NCI-H187 (cell line): ENCODE data around the gene CYP19A1.
"Not testable (repeated sequence)": the region's sequence is repeated elsewhere in the genome, so short reads cannot be mapped to it uniquely, and the experiment has no call there.

ENCODE experiments used
- DNase-seq, 2 experiments: peaks; one replicate each; lab custom pipeline; 2025; lab: John Stamatoyannopoulos, UW

The CYP19A1 gene

DNA sequence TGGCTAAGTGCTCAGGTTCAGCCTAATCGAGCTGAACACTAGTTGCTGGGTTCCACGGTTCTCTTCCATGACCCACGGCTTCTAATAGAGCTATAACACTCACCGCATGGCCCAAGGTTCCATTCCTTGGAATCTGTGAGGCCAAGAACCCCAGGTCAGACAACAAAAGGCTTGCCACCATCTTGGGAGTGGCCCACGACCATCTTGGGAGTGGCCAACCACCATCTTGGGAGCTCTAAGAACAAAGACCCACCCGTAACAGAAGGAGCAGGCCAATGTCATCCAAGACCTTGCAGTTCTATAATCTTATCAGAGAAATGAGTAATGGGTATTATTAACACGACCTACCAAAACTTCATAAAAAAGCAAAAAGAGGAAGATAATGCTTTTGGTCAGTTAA, 77.3 kb downstream of the CYP19A1 start:
- DNase-seq = not testable (repeated sequence)

DNA sequence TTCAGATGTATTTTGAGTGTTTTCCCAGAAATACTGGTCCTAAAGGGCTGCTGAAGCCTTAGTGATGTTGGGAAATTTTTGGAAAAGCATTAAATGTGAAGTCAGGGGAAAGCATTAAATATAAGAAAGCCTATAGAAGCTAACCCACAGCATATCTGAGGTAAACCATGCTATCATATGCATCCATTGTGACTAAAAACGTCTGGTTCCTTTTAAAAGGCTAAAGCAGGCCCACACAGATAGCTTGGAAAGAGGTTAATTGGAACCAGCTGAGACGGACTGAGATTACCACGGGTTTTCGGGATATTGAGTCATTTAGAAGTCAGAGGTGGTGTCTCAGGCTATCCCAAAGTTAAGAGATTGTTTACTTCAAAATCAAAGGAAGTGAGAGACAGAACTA, 78.2 kb downstream of the CYP19A1 start:
- DNase-seq = no peak

DNA sequence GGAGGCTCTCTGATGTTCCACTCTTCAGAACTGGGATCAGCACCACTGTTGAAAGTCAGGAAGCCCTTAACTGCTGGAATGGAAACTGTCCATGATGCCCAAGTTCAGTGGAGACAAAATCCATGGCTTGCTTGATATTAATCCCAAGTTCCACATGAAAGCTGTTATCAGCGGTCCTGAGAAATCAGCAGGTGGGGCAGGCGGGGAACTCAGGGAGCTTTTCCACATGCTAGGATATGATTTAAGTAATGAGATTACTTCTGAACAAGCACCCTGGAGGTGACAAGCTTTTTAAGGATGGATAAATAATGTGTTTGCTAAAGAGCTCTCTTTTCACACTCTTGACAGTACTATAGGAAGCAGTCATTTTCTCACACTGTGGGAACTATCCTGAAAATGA, 82.9 kb downstream of the CYP19A1 start:
- no peak for DNase-seq

DNA sequence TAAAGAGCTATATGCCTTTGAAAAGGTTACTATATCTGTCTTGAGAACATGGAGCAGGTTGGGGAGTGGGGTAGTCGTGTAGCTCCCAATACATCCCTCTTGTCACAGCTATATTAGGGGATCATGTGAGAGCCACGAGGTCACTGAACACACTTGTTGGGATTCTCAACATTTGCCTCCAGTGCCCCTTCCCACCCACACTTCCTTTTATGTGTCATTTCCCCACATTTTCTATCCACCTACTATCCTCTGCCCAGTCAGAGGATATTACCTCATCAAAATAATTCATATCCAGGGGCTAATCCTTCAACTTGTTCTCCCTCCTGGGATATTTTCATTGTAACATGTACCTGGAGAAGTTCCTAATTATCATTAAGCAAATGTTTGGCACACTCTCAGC, 85.0 kb downstream of the CYP19A1 start:
- DNase-seq = no peak

DNA sequence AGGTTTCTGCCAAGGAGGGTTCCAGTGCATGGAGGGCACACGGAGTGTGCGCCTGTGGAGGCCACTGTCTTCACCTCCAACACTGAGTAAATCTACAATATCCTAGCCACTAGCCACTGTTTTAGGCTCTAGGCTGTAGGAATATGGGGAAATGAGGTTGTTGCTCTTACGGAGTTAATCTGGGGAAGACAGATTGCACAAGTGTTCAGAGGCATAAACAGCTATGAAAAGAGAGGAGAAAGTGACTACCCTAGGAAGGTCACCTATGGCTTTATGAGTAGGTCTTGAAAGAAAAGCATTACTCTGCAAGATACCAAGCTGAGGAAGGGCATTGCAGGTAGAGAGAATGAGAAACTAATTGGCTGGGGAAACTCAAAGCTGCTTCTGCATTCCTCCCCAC, 85.7 kb downstream of the CYP19A1 start:
- DNase-seq = no peak

DNA sequence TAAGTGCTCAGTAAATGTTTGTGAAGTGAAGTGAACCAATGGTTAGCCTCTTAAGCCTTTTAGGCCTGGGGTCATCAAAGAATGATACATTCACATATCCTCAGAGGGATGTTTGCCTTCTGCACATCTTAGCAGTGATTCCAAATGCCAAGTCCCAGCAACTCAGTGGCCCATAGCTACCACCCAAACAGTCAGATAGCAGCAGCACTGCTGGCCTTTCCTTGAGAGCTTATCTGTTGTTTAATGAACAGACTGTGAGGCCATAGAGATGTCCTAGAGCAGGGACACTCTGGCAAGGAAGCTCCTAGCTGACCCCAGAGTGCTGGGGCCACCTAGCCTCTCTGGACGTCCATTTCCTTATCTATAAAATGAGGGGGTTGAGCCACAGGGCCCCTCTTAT, 86.8 kb downstream of the CYP19A1 start:
- DNase-seq = no peak

DNA sequence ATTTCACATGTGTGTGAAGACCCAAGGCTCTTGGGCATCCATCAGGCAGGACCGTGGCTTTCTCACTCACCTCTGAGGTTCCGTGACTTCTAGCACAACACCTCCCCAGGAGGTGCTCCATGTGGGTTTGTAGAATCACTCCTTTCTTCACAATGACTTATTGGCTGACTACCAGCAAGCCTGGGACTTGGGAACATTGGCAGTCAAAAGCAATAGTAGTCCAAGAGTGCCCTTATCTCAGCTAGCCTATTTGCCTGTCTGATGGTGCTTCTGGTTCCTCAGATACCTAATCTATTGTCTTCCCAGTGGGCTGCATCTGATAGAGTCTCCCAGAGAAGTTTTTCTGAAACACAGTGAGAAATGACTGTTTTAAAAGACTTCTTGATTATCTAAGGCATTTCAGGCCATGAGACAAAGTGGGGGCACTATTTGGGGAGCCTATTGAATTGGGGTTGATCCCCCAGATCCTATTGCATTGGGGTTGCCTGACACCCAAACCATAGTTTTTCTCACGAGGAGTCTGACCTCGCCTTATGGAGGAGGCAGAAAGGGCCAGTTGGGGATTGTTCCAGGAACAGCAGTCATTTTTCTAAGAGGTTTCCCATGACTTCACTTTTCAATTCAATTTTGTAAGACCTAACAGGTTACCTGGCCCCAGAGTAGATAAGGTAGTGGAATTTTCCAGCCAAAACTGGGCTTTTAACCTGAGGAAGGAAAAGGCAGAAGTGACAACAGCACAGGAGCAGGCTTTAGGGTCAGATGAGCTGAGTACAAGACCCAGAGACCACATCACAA, 88.0 kb downstream of the CYP19A1 start:
- no peak for DNase-seq

DNA sequence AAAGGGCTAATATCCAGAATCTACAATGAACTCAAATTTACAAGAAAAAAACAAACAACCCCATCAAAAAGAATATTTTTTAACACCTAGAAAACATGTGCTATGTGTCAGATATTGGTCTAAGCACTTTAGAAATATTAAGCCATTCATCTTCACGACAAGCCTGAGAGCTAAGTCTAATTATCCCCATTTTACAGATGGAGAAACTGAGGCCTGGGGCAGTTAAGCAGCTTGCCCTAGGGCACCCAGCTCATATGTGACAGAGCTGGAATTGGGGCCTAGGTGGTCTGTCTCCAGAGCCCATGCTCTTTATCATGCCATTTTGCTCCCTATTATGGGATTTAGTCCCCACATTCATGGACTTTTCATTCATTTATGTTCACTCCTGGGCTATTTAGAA, 92.8 kb downstream of the CYP19A1 start:
- DNase-seq = no peak

DNA sequence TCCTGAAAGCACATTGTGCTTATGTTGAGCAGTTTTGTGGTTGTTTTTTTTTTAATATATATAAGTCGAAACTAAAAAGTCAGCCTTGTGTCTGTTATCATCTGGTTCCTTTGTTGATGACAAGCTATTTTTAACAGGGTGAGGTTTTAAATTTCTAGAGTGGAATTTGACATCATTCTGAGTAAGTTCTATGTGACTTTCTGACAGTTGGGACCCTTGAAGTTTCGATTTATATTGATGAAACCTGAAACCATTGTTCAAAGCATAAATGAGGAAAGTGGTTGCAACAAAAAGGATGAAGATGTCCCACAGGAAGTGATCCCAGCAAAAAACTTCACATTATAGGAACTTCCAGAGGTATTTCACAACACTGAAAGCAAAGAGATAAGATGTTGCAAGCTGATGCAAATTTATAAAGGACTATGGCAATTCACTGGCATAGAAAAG, 94.0 kb downstream of the CYP19A1 start:
- DNase-seq = no peak

DNA sequence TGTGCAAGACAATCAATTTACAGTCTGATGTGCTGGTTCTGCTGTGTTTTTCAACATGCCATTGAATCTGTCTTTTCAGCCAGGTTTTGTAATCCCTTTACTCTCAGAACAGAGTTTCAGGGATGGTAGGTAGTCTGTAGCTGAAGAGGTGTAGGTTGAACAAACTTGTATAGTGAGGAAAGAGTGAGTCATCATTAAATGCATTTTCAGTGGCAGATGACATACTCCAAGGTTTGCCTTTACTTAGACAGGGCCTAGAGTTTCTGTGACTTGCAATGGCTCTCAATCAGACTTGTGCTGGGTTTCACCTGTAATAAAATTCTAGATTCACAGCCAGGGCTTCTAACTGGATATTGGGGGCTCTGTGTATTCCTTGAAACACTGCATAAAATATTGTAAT, 94.6 kb downstream of the CYP19A1 start:
- DNase-seq = no peak

DNA sequence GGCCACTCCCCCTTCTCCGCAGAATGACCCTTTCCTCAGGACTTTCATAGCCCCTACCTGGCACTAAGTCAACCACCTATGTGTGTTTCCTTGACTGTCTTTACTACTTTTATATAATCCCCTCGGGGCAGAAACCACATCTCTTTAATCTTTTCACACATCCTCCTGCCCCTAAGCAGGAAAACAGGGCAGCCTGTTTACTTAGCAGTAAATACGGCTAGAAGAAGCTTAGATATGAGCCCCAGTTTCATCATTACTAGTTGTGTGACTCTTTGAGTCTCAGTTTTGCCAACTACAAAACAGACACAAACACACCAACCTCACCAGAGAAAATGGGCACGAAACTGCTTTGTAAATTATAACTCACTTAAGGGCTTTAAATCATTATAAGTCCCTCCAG, 98.3 kb downstream of the CYP19A1 start:
- DNase-seq = no peak

DNA sequence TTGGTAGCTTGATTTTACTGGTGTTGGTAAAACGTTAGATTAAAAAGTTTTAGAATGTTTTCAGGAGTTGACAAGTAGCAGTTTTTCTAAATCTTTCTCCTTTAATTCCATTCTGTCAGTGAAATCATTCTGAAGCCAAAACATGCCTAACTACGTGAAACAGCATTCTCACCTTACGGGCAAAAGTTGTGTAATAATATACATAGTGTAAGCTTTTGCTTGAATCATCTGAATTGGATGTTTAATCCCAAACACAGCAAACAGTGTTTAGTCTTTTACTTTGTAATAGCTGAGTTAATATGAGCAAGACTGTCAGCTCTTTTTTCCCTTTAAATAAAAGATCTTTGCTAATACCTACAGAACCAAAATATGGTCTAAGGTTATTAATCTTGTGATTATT, 100.6 kb downstream of the CYP19A1 start:
- DNase-seq = no peak

DNA sequence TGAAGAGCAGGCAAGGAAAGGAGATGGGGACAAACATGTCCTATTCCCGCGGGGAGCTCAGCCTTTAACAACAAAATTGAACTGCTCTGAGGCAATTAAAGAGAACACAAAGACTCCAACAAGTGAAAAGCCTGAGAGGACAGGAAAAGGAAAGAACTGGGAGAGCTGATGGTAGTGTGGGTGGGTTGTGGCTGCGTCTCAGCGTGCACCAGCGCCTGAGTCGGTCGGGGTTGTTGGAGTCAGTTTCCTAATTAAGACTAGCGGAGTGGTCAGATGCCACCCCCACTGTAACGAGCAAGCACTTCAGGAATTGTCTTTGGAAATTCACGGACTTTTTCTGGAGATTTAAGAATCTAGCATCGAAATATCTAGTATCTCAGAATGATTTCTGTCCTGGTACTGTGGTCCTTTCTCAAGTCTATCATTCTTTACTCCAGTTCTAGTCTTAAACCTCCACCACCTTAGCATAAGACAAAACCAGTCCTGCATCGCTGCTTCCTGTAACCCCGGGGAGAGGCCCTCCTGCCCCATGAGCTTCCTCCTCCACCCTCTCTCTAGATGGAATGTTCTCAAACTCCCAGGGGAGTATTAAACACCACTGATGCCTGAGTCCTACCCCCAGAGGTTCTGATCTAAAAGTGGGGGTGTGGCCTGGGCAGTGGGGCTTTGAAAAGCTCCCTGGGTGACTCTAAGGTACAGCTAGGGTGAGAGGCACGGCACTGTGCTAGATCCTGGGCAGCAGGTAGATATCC, 104.0 kb downstream of the CYP19A1 start:
- DNase-seq = no peak

DNA sequence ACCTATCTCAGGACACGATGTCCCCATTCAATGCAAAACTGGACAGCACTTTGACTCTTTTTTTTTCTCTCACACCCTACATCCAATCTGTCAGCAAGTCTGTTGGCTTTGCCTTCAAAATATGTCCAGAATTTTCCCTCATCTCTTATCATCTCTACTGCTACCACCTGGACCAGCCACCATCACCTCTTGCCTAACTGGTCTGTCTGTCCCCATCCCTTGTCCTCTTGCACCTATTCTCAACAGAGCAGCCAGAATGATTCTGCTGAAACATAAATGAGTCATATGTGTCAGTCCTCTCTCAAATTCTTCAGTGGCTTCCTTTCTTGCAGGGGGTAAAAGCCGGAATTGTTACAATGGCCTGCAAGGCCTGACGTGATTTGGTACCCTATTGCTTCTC, 105.8 kb downstream of the CYP19A1 start:
- no peak for DNase-seq

DNA sequence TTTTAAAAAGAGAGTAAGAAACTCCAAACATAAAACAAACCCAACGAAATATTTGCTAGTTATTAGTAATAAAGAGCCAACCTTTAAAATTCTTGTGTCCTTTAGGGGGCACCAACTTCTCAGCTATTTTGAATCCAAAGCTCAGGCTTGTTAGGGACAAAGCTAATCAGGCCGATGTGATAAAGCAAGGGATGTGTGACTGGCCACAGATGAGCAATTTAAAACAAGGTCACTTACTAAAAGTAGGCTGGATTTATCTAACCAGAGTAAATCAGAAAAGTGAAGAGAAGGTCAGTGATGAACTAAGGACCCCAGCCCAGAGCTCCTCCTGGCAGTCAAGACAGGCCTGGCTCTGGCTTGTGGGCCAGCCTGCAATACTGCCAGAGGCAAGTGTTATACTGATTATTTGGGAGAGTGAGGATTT, 108.5 kb downstream of the CYP19A1 start:
- no peak for DNase-seq

DNA sequence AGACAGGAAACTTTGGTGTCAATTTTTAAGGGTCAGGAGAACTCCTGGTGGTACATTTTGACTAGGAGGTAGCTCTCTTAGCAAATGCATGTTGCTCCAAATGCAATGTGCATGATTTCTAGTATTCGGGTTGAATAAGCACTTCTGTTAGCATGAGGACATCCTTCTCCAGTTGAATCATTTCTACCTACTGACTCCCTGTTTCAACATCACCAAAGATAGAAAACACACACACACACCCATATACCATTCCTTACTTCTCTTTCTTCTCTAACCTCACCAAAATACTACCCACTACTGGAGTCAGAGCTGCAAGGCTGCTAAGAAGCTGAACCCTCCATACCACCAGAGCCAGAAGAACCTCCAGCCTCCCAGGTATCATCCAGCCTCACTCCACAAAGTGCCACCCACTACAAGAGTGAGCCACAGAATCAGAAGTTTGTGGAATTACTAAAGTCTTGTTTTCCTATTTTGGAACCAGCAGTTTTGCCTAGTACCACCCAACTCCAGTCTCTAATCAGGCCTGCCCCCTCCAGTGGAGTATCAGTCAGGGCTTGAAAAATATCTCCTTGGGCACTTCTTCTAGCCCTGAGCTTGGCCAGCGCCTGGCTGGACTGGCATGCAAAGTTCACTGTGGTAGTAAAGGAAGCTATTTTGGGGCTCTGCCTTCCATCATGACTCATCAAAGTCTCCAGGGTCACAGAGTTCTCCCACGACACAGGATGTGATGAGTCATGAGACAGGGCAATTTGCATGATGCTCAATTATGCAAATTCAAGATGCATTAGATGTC, 110.3 kb downstream of the CYP19A1 start:
- no peak for DNase-seq

DNA sequence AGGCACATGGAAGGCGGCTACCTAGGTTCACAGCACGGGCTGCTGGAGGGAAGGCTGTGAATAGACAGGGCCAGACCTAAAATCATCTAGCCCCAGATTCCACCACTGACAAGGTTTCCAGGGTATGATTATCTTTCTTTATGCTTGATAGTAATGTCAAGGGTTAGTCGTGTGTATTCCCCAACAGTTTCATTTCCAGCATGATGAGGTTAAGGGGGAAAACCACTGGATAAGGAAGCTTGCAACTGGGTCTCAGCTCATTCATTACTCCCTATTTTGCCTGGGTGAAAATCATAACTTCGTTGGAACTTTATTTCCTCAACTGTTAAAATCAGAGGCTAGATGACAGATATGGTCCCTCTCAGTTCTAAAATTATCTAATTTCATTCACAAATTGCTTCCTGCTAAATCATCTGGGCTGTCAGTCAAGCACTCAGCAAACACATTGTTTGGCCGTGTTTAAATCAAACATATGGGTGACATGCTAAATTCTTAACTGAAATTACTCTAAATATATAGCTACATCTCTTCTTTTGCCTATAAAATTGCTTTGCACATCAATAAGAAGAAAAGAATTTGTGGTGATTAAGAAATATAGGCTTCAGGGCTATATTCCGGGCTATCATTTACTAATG, 111.7 kb downstream of the CYP19A1 start:
- DNase-seq = no peak

DNA sequence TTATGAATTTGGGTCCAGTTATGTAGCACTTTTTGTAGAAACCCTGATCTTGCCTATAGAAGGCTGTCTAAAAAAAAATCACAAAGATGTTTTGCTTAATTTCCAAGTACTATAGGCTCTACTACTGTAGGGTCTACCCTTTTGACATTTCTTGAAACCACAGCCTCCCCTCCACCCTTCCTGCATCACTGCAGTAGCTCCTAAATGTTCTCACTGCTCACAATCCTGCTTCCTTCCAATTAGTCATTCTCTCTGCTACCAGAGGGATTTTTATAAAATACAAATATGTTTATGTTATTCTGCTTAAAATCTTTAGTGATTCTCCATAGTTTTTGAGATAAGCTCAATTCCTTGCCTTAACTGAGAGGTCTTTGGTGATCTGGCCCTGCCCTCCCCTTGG, 114.0 kb downstream of the CYP19A1 start:
- DNase-seq = no peak

DNA sequence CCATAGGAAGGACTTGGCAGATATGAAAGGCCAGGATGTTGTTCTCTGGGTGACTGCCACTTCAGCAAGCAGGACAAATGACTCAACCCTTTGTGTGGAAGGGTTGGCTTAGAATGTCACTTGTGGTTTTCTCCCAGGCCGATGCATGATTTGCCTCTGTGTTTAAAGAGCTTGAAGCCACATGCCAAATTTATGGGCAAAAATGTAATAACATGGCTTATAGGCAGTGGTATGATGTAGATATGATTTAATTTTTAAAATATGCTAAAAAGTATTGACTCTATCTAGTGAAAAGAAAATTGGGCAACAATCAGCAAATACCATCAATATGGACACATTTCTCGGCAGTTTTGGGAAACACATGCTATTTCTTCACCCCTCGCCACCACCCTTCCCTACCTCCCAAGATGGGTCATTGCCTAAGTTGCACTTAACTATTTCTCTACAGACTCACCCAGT, 114.6 kb downstream of the CYP19A1 start:
- DNase-seq = no peak

DNA sequence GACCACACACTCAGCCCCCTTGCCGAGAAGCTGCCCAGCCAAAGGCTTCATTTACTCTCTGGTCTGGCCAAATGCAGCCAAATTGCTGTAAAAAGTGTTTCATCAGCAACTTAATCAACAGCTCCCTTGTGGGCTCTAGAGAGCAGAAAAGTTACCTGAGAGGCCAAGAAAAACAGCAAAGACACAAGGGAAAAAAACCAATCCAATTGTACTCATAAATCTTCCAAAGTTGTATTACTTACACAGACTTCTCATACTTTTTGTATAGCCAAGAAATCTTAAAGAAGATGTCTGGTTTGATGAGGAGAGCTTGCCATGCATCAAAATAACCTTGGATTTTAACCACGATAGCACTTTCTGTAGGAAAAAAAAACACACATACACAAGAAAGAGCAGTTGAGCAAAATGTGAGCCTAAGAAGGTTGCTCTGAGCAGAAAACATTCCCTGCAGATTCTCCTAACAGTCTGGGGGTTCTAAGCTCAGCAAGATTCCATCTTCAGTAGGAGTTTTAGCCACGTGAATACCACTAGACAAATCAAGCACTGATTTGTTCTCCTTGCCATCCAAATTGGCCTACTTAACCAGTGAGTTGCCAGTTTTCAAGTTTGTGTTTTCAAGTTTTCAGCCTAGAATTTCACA, 120.0 kb downstream of the CYP19A1 start:
- no peak for DNase-seq

DNA sequence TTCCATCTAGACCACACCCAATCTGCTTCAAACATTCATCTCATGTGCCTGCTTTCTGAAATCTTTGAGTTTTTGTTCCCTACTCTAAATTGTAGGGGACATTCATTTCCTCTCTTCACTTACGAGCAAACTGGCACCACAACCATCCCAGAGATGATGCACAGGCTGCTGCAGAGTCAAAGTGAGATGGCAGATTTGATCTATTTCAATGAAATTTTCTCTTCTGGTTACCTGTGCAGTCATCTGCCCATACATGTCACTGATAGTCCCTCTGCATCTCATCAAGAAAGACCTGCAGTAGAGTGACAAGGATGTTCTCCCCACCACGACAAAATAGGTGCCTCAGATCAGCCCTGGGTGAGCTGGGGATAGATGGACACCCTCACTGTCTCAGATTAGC, 125.5 kb downstream of the CYP19A1 start:
- DNase-seq = no peak

DNA sequence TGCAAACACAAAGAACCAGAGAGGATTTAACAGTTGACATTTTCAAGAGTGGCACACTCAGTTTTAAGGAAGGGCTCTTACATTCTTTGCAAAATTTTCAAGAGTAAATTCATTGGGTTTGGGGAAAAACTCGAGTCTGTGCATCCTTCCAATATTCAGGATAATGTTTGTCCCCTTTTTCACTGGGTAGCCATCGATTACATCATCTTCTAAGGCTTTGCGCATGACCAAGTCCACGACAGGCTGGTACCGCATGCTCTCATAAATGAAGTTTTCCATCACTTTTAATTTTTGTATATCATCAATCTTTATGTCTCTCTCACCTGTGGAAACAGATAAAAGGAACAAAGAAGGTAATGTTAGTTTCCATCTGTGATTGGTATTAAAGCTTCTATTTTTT, 126.2 kb downstream of the CYP19A1 start:
- no peak for DNase-seq
